Karpas-422 (cell line): Measurements from ENCODE around the gene ZNF786. TPM values are rescaled to one million over a fixed set of nuclear protein-coding genes. Genes with fewer than 3 reads are reported as not detected.

ENCODE experiments used
- DNase-seq: peaks from one replicate; pipeline ENCODE4 v3.0.0-alpha.2; 2015
- H2AFZ ChIP-seq: fragments of 200-600 bp; sonication (generic); 2 replicates; pipeline ENCODE4 v1.6.1; 2014; ENCODE audit warnings: antibody characterized with exemption, low read length, mixed read lengths
- H3K27ac ChIP-seq: fragments of 200-600 bp; sonication (generic); 2 replicates; pipeline ENCODE4 v1.5.1; 2014; ENCODE audit warnings: mild to moderate bottlenecking, low read length, moderate library complexity
- H3K27me3 ChIP-seq: fragments of 200-600 bp; sonication (generic); 2 replicates; pipeline ENCODE4 v1.6.1; 2014; ENCODE audit warnings: low read length, mixed read lengths
- H3K36me3 ChIP-seq: fragments of 200-600 bp; sonication (generic); 2 replicates; pipeline ENCODE4 v1.6.1; 2014; ENCODE audit warnings: low read length, mixed read lengths; ENCODE audit not compliant: insufficient read depth
- H3K4me1 ChIP-seq: fragments of 200-600 bp; sonication (generic); 2 replicates; pipeline ENCODE4 v1.6.1; 2014; ENCODE audit warnings: mild to moderate bottlenecking, low read length, mixed read lengths
- H3K4me2 ChIP-seq: fragments of 200-600 bp; sonication (generic); 2 replicates; pipeline ENCODE4 v1.6.1; 2014; ENCODE audit warnings: low read length, low read depth, mild to moderate bottlenecking; ENCODE audit not compliant: poor library complexity, severe bottlenecking
- H3K4me3 ChIP-seq: fragments of 200-600 bp; sonication (generic); 2 replicates; pipeline ENCODE4 v1.5.1; 2014; ENCODE audit warnings: mild to moderate bottlenecking, antibody characterized with exemption, low read length, mixed read lengths
- H3K79me2 ChIP-seq: fragments of 200-600 bp; sonication (generic); 2 replicates; pipeline ENCODE4 v1.6.1; 2014; ENCODE audit warnings: mild to moderate bottlenecking, low read length, mixed read lengths
- H3K9ac ChIP-seq: fragments of 200-600 bp; sonication (generic); 2 replicates; pipeline ENCODE4 v1.6.0; 2014; ENCODE audit warnings: low read length
- H3K9me2 ChIP-seq: fragments of 200-600 bp; sonication (generic), shearing (Covaris generic); replicated peaks from 2 replicates; pipeline ENCODE4 v1.6.0; 2014; ENCODE audit warnings: mild to moderate bottlenecking, low read length, moderate library complexity; ENCODE audit not compliant: insufficient read depth
- H3K9me3 ChIP-seq: fragments of 300-700, 200-600 bp; sonication (generic); 2 replicates; pipeline ENCODE4 v1.6.1; 2014; ENCODE audit warnings: low read length, mixed read lengths
- H4K20me1 ChIP-seq: fragments of 200-600 bp; sonication (generic); 2 replicates; pipeline ENCODE4 v1.6.1; 2014; ENCODE audit warnings: mild to moderate bottlenecking, antibody characterized with exemption, low read length, low read depth; ENCODE audit not compliant: insufficient read depth
- total RNA-seq: library from RNA; depleted of rRNA; stranded (reverse); fragments of >200 nt; shearing (Covaris generic); gene quantifications from 2 replicates; pipeline ENCODE4 v1.2.3, GENCODE V29; 2014; ENCODE audit warnings: low replicate concordance

Gene ZNF786
- total RNA-seq, 1 experiment from 2014 or later, result 4.4 TPM

DNA sequence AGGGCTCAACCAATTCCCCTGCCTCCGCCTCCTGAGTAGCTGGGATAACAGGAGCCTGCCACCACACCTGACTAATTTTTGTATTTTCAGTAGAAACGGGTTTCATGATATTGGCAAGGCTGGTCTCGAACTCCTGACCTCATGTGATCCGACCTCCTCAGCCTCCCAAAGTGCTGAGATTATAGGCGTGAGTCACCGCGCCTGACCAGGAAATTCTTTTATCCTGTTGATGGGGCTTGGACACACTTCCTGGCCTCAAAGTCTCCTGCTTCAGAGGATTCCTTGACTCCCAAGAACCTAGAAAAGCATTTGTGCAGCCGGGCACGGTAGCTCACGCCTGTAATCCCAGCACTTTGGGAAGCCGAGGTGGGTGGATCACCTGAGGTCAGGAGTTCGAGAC, 19.5 kb upstream of the ZNF786 start:
- Histone ChIP-seq H3K9me3 (no peaks in the 10 kb centered on the region), H3K4me1 (no peaks in the 10 kb centered on the region), H3K79me2 (no peaks in the 10 kb centered on the region), H3K27ac (no peak overlapping the region), H3K36me3 (no peaks in the 10 kb centered on the region), H4K20me1 (no peaks in the 10 kb centered on the region), H3K9me2 (no peaks in the 10 kb centered on the region), H3K4me3 (no peak overlapping the region), H3K27me3 (no peaks in the 10 kb centered on the region), H2AFZ (no peak overlapping the region), H3K4me2 (no peak overlapping the region), H3K9ac (no peak overlapping the region)
- DNase-seq, result no peak

GRCh38 chr7:149104749-149105148, 14.2 kb upstream of the ZNF786 start:
- H3K4me2 ChIP-seq, result no peak overlapping the region
- H3K36me3 ChIP-seq, result no peaks in the 10 kb centered on the region
- no peaks in the 10 kb centered on the region for H3K4me1 ChIP-seq
- no peaks in the 10 kb centered on the region for H3K27me3 ChIP-seq
- H4K20me1 ChIP-seq, result no peaks in the 10 kb centered on the region
- H3K79me2 ChIP-seq, result no peaks in the 10 kb centered on the region
- DNase-seq, result no peak
- no peak overlapping the region for H2AFZ ChIP-seq
- H3K27ac ChIP-seq, result no peak overlapping the region
- no peaks in the 10 kb centered on the region for H3K9me2 ChIP-seq
- H3K9ac ChIP-seq, result no peak overlapping the region
- no peaks in the 10 kb centered on the region for H3K9me3 ChIP-seq
- no peak overlapping the region for H3K4me3 ChIP-seq

DNA sequence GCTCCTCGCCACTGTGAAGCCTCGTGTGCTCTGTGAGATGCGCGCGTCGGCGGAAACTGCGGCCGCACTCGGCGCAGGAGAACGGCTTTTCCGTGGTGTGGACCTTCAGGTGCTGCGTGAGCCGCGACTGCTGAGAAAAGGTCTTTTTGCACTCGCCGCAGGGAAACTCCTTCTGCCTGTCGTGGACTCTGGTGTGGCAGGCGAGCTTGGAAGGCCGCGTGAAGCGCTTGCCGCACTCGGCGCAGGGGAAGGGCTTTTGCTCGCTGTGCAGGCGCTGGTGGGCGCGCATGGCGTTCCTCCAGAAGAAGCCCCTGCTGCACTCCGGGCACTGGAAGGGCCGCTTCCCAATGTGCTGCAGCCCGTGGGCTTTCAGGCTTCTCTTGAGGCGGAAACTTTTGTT, 13.7 kb upstream of the ZNF786 start:
- H3K4me1 ChIP-seq, result no peaks in the 10 kb centered on the region
- no peak overlapping the region for H2AFZ ChIP-seq
- no peaks in the 10 kb centered on the region for H3K36me3 ChIP-seq
- H3K9me3 ChIP-seq, result no peaks in the 10 kb centered on the region
- no peak overlapping the region for H3K4me2 ChIP-seq
- DNase-seq, result no peak
- no peaks in the 10 kb centered on the region for H4K20me1 ChIP-seq
- no peaks in the 10 kb centered on the region for H3K9me2 ChIP-seq
- H3K27me3 ChIP-seq, result no peaks in the 10 kb centered on the region
- no peaks in the 10 kb centered on the region for H3K79me2 ChIP-seq
- H3K4me3 ChIP-seq, result no peak overlapping the region
- no peak overlapping the region for H3K9ac ChIP-seq
- no peak overlapping the region for H3K27ac ChIP-seq

DNA sequence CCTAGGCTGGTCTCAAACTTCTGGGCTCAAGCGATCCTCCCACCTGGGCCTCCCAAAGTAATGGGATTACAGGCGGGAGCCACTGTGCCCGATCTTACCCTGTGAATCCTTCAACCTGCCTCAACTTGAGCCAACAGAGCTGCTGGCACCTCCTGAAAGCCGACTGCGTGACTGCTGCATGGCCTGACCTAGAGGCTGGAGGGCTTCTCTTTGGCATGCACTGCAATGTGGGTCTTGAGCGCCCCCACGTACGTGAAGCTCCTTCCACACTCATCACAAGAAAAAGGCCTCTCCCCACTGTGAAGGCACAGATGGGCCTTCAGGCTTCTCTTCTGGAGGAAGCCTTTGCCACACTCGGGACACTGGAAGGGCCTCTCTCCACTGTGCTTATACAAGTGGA, 12.9 kb upstream of the ZNF786 start:
- Histone ChIP-seq H3K27me3 (no peaks in the 10 kb centered on the region), H3K9me2 (no peaks in the 10 kb centered on the region), H2AFZ (no peak overlapping the region), H3K4me3 (no peak overlapping the region), H3K9ac (no peak overlapping the region), H3K79me2 (no peaks in the 10 kb centered on the region), H3K4me1 (no peaks in the 10 kb centered on the region), H3K4me2 (no peak overlapping the region), H3K9me3 (no peaks in the 10 kb centered on the region), H4K20me1 (no peaks in the 10 kb centered on the region), H3K27ac (no peak overlapping the region), H3K36me3 (no peaks in the 10 kb centered on the region)
- DNase-seq, result no peak

DNA sequence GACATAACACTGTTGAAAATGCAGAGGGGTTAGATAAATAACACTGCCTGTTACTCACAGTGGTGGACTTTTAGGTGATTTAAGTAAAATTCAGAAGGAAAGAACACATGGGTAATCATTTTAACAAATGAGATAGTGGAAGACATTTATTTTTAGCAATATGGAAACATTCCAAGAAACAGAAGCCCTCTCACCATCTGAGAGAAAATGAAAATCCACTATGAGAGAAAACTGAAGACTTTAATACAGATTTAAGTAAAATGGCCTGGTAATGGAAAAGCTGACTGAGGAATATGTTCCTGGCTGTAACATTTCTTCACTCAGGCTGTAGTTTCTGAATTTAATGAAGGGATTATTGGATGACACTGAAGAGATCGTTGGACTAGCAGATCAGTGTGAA, 12.1 kb upstream of the ZNF786 start:
- Histone ChIP-seq H3K27ac (no peak overlapping the region), H4K20me1 (no peaks in the 10 kb centered on the region), H3K4me2 (no peak overlapping the region), H3K27me3 (no peaks in the 10 kb centered on the region), H3K4me3 (no peak overlapping the region), H3K9me2 (no peaks in the 10 kb centered on the region), H3K9ac (no peak overlapping the region), H3K36me3 (no peaks in the 10 kb centered on the region), H3K79me2 (no peaks in the 10 kb centered on the region), H3K9me3 (no peaks in the 10 kb centered on the region), H3K4me1 (no peaks in the 10 kb centered on the region), H2AFZ (no peak overlapping the region)
- DNase-seq, result no peak

- H3K9ac ChIP-seq, result no peak overlapping the region
- DNase-seq, result no peak
- H3K27me3 ChIP-seq, result no peaks in the 10 kb centered on the region
- H3K4me2 ChIP-seq, result no peak overlapping the region
- H3K36me3 ChIP-seq, result no peaks in the 10 kb centered on the region
- H3K27ac ChIP-seq, result no peak overlapping the region
- H2AFZ ChIP-seq, result no peak overlapping the region
- no peaks in the 10 kb centered on the region for H3K79me2 ChIP-seq
- no peaks in the 10 kb centered on the region for H3K9me2 ChIP-seq
- no peaks in the 10 kb centered on the region for H4K20me1 ChIP-seq
- H3K4me3 ChIP-seq, result no peak overlapping the region
- no peaks in the 10 kb centered on the region for H3K9me3 ChIP-seq
- peaks cover 4% of the 10 kb centered on the region for H3K4me1 ChIP-seq
Observed at GRCh38 chr7:149100821-149101220, 10.3 kb upstream of the ZNF786 start.

- H3K9ac ChIP-seq, result no peak overlapping the region
Observed at GRCh38 chr7:149099058-149099457, 8.5 kb upstream of the ZNF786 start.

GRCh38 chr7:149097088-149097487, 6.6 kb upstream of the ZNF786 start:
- Histone ChIP-seq H3K36me3 (no peaks in the 10 kb centered on the region), H4K20me1 (no peaks in the 10 kb centered on the region), H3K4me3 (no peak overlapping the region), H3K79me2 (no peaks in the 10 kb centered on the region), H3K9me2 (no peaks in the 10 kb centered on the region), H3K9ac (no peak overlapping the region), H2AFZ (no peak overlapping the region), H3K4me1 (peaks cover 4% of the 10 kb centered on the region), H3K27ac (no peak overlapping the region), H3K9me3 (no peaks in the 10 kb centered on the region), H3K27me3 (no peaks in the 10 kb centered on the region), H3K4me2 (no peak overlapping the region)
- no peak for DNase-seq

More at GRCh38 chr7:149099058-149099457, 8.5 kb upstream of the ZNF786 start:
- Histone ChIP-seq H3K79me2 (no peaks in the 10 kb centered on the region), H3K36me3 (no peaks in the 10 kb centered on the region), H3K27me3 (no peaks in the 10 kb centered on the region), H3K4me3 (no peak overlapping the region), H3K9me2 (no peaks in the 10 kb centered on the region), H3K4me2 (no peak overlapping the region), H3K4me1 (peaks cover 4% of the 10 kb centered on the region), H3K27ac (no peak overlapping the region), H4K20me1 (no peaks in the 10 kb centered on the region), H2AFZ (no peak overlapping the region), H3K9me3 (no peaks in the 10 kb centered on the region)
- DNase-seq, result no peak

DNA sequence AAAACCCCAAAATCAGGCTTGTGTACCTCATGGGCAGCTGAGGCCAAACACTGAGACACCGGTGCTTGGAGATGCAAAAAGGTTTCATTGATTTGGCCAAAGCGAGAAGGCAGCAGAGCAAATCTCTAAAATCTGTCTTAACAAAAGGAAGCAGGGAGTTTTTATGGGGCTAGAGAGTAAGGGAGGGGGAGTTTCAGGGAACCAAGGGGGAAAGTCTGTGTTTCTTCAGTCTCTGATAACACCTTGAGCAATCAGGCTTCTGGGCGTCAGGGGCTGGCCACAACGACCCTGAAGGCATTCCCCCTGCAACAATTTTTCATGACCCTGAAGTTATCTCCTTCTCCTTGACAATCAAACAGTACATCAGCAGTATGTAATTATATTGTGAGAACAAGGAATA, 2.7 kb upstream of the ZNF786 start:
- H3K9me3 ChIP-seq, result no peaks in the 10 kb centered on the region
- H4K20me1 ChIP-seq, result no peaks in the 10 kb centered on the region
- H3K79me2 ChIP-seq, result peaks cover 22% of the 10 kb centered on the region
- DNase-seq, result no peak
- H3K36me3 ChIP-seq, result peaks cover 4% of the 10 kb centered on the region
- no peak overlapping the region for H2AFZ ChIP-seq
- no peak overlapping the region for H3K4me3 ChIP-seq
- H3K4me1 ChIP-seq, result peaks cover 22% of the 10 kb centered on the region
- no peak overlapping the region for H3K27ac ChIP-seq
- H3K9me2 ChIP-seq, result no peaks in the 10 kb centered on the region
- no peaks in the 10 kb centered on the region for H3K27me3 ChIP-seq
- no peak overlapping the region for H3K9ac ChIP-seq
- H3K4me2 ChIP-seq, result no peak overlapping the region
